Vagina (tissue), 2 donors: ENCODE results near the gene HOXA7.

Source experiments
- CTCF ChIP-seq, 3 experiments: fragments of 450-650 bp in 2 of 3; fragments of 200-600 bp in 1 of 3; sonication (generic) in 1 of 3; IDR thresholded peaks; one replicate each; pipeline ENCODE4 v1.5.1; 2017 to 2019; ENCODE audit warnings: antibody characterized with exemption in 3 of 3, mild to moderate bottlenecking in 2 of 3, moderate library complexity in 2 of 3
- POLR2A ChIP-seq, 2 donors: fragments of 450-650 bp; IDR thresholded peaks; one replicate each; pipeline ENCODE4 v1.6.1; 2017; ENCODE audit warnings: antibody characterized with exemption in 2 of 2, mild to moderate bottlenecking in 2 of 2, moderate library complexity in 2 of 2
- POLR2AphosphoS5 ChIP-seq, 2 donors: sonication (generic); formaldehyde crosslinking; IDR thresholded peaks; one replicate each; pipeline ENCODE4 v1.9.0; 2017; ENCODE audit warnings: antibody characterized with exemption in 2 of 2, mild to moderate bottlenecking in 2 of 2, low read depth in 1 of 2; ENCODE audit not compliant: insufficient read depth in 1 of 2

- TF ChIP-seq CTCF (IDR thresholded peaks at IDR 0.05) (no peak), POLR2AphosphoS5 (IDR thresholded peaks at IDR 0.05; ENCODE audit: insufficient read depth in 1 of 2, low read depth in 1 of 2) (no peak), POLR2A (IDR thresholded peaks at IDR 0.05) (no peak)
Observed at GRCh38 chr7:27148756-27149641, 7.5 kb downstream of the HOXA7 start.
